K562 (cell line): ENCODE results near the gene ENKUR. TPM values are rescaled to one million over a fixed set of nuclear protein-coding genes. Genes with fewer than 3 reads are reported as not detected.

Experiments
- ARNT ChIP-seq, 2 experiments: fragments of 450-650 bp; IDR thresholded peaks; 2 replicates each; pipeline ENCODE4 v1.6.1; 2016; ENCODE audit warnings: mild to moderate bottlenecking in 1 of 2
- CSDE1 ChIP-seq, 2 experiments: fragments of 450-650 bp; IDR thresholded peaks; 2 replicates each; pipeline ENCODE4 v1.6.1; 2016; ENCODE audit warnings: mild to moderate bottlenecking in 1 of 2
- EHMT2 ChIP-seq: fragments of 450-650 bp; IDR thresholded peaks from 2 replicates; pipeline ENCODE4 v1.6.1; 2018; ENCODE audit warnings: antibody characterized with exemption
- MNT ChIP-seq, 2 experiments: fragments of 450-650 bp; conservative IDR thresholded peaks; 2 replicates each; pipeline ENCODE4 v1.6.1; 2017; ENCODE audit warnings: mild to moderate bottlenecking in 2 of 2, moderate library complexity in 2 of 2
- NONO ChIP-seq, 2 experiments: fragments of 200-400 bp in 1 of 2; fragments of 450-650 bp in 1 of 2; formaldehyde crosslinking in 1 of 2; IDR thresholded peaks; 2 replicates each; pipeline ENCODE4 v1.6.1; 2017; ENCODE audit warnings: low read depth in 2 of 2, mild to moderate bottlenecking in 2 of 2, moderate library complexity in 2 of 2, low read length in 1 of 2
- ZC3H8 ChIP-seq: fragments of 450-650 bp; IDR thresholded peaks from 2 replicates; pipeline ENCODE4 v1.6.1; 2017
- ZFP1 ChIP-seq: fragments of 450-650 bp; formaldehyde crosslinking; IDR thresholded peaks from 2 replicates; pipeline ENCODE4 v1.4.0; 2020; ENCODE audit warnings: mild to moderate bottlenecking, mixed read lengths
- ZNF318 ChIP-seq, 2 experiments: fragments of 450-650 bp; IDR thresholded peaks; 2 replicates each; pipeline ENCODE4 v1.6.1; 2016; ENCODE audit warnings: mild to moderate bottlenecking in 2 of 2, borderline replicate concordance in 1 of 2, low read depth in 1 of 2, moderate library complexity in 1 of 2
- ZNF347 ChIP-seq: fragments of 450-650 bp; formaldehyde crosslinking; IDR thresholded peaks from 2 replicates; pipeline ENCODE4 v1.4.0; 2020; ENCODE audit warnings: low read depth, mild to moderate bottlenecking, moderate library complexity
- polyA plus RNA-seq, 8 experiments: library from polyadenylated mRNA; depleted of rRNA in 4 of 8; stranded (reverse) in 5 of 8; unstranded in 3 of 8; fragments of >200 nt; fragmentation: Nextera tagmentation in 2 of 8; fragmentation: Illumina TruSeq in 1 of 8; extraction: Ambion mirVana in 2 of 8; extraction: Trizol in 1 of 8; gene quantifications; 2 replicates each; pipeline versions ENCODE4 v1.2.1 to v1.2.3, GENCODE V29; 2011 to 2014; ENCODE audit warnings: inconsistent platforms in 1 of 8, missing spikeins in 1 of 8
- total RNA-seq, 7 experiments: library from RNA; depleted of rRNA in 6 of 7; stranded (reverse); fragments of >200 nt in 6 of 7; fragmentation: Illumina TruSeq in 2 of 7; extraction: Trizol in 2 of 7; gene quantifications; 2 replicates each; pipeline versions ENCODE4 v1.2.1 to v1.2.3, GENCODE V29; 2011 to 2021; ENCODE audit warnings: low replicate concordance in 1 of 7
- TF ChIP-seq, protein P1 (sequence below): fragments of 250-450 bp; sonication (Bioruptor Pico); IDR thresholded peaks from 2 replicates; pipeline ENCODE4 v1.8.0; 2022; ENCODE audit warnings: inconsistent platforms
- TF ChIP-seq, protein P2 (sequence below): IDR thresholded peaks from 2 replicates; pipeline ENCODE4 v1.6.1; 2014; ENCODE audit warnings: antibody characterized with exemption
- TF ChIP-seq, protein P3 (sequence below): sonication (generic); formaldehyde crosslinking; IDR thresholded peaks from 2 replicates; pipeline ENCODE4 v1.8.1; 2023; ENCODE audit warnings: mild to moderate bottlenecking, missing genetic modification reagents, moderate library complexity

Gene ENKUR
- total and polyA plus RNA-seq, 9 of the 15 experiments (the other 6 are each of a cell fraction or from before 2014, with no cell fraction given): 0.06 to 0.46 (median 0.20) TPM

DNA sequence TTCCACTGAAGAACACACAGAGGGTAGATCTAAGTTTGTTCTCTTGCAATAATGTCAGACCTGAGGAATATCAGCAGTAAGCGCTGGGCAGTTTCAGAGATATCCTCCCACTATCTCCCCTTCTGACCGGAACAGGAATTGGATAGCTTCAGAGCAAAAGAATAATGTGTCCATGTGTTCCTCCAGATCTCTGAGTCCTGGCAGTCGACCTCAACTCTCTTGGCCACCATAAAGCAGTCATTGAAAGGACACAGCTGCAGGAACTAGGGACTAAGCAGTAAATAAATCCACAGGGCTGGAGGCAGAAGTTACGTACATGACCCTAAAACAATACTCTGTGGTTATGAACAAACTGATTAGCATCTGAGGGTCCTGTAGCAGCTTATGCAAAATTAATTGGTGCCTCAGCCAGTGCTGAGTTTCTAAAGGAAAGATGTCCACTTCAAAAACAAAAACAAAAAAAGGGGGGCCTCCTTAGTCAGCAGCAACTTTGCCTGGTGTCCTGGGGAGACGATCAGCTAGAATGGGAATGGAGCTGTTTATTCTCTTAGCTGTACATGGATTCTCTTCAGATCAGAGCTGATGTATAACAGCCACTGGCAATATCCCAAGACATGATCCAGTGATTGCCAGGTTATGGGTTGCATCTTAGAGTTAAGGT lies 57.1 kb downstream of the ENKUR start (continued):
- TF ChIP-seq ZNF318 (IDR thresholded peaks at IDR 0.05; ENCODE audit: borderline replicate concordance in 1 of 2, low read depth in 1 of 2) (no peak), ZC3H8 (no peak), CSDE1 (IDR thresholded peaks at IDR 0.05) (no peak), ZFP1 (CRISPR knock-in tag) (no peak), EHMT2 (peak; percentile 68; the same call in 1 of the 2 replicates), ZNF347 (CRISPR knock-in tag) (no peak), MNT (conservative IDR thresholded peaks at IDR 0.05) (0 out of 4 replicates have a peak, but pooled peaks of 1 of the 2 experiments have one; percentile 35), ARNT (IDR thresholded peaks at IDR 0.05) (no peak), NONO (IDR thresholded peaks at IDR 0.05; ENCODE audit: low read depth in 2 of 2, low read length in 1 of 2) (no peak)
- TF ChIP-seq, protein P1, sequence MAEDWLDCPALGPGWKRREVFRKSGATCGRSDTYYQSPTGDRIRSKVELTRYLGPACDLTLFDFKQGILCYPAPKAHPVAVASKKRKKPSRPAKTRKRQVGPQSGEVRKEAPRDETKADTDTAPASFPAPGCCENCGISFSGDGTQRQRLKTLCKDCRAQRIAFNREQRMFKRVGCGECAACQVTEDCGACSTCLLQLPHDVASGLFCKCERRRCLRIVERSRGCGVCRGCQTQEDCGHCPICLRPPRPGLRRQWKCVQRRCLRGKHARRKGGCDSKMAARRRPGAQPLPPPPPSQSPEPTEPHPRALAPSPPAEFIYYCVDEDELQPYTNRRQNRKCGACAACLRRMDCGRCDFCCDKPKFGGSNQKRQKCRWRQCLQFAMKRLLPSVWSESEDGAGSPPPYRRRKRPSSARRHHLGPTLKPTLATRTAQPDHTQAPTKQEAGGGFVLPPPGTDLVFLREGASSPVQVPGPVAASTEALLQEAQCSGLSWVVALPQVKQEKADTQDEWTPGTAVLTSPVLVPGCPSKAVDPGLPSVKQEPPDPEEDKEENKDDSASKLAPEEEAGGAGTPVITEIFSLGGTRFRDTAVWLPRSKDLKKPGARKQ (CRISPR knock-in tag): no peak
- TF ChIP-seq, protein P2, sequence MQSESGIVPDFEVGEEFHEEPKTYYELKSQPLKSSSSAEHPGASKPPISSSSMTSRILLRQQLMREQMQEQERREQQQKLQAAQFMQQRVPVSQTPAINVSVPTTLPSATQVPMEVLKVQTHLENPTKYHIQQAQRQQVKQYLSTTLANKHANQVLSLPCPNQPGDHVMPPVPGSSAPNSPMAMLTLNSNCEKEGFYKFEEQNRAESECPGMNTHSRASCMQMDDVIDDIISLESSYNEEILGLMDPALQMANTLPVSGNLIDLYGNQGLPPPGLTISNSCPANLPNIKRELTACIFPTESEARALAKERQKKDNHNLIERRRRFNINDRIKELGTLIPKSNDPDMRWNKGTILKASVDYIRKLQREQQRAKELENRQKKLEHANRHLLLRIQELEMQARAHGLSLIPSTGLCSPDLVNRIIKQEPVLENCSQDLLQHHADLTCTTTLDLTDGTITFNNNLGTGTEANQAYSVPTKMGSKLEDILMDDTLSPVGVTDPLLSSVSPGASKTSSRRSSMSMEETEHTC: no peak
- TF ChIP-seq, protein P3, sequence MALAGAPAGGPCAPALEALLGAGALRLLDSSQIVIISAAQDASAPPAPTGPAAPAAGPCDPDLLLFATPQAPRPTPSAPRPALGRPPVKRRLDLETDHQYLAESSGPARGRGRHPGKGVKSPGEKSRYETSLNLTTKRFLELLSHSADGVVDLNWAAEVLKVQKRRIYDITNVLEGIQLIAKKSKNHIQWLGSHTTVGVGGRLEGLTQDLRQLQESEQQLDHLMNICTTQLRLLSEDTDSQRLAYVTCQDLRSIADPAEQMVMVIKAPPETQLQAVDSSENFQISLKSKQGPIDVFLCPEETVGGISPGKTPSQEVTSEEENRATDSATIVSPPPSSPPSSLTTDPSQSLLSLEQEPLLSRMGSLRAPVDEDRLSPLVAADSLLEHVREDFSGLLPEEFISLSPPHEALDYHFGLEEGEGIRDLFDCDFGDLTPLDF (CRISPR knock-in tag): no peak
